Measurements from ENCODE around the gene IBTK.

The IBTK gene

DNA sequence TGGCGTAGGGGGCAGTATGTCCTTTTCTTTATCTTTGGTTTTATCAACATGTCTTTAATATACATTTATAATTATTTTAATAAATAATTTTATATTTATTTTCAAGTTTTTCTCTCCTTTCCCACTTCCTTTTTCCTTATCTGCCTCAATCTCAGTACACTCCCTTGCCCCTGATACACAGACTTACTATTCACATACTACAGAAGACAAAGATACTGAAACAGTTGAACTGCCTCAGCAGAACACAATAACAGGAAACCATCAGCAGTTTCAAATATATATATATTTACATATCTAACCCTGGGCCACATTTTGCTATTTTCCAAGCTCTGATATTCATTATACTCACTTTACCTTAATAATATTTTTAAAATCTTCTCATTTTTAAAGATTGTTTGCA is 19.8 kb downstream of the IBTK start:
- H3K36me3 ChIP-seq (ENCODE audit: insufficient read depth, low read length): peaks cover 60% of the 10 kb centered on the region
- peak overlapping the region; percentile 44 for H3K27ac ChIP-seq (ENCODE audit: low read depth, low read length, poor library complexity, severe bottlenecking)

DNA sequence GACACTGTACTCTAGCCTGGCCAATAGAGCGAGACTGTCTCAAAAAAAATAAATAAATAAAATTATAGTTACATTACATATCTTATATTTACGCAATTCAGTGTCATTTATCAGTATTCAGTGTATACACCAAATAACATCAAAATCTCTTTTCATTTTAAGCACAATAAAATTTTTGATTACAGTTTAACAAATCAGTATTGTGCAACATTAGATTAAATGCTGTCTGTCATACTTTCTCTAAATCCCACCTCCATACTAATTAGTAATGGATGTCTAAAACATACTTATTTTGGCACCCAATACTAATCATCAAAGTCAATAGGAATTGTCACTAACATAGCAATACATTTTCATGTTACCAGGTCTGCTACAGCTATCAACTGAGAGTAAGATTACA is 27.4 kb downstream of the IBTK start:
- no peaks in the 10 kb centered on the region for H3K9me2 ChIP-seq (ENCODE audit: low read depth, low read length)
- no peak overlapping the region for H3K4me2 ChIP-seq (ENCODE audit: low read length)
- H3K4me1 ChIP-seq (ENCODE audit: insufficient read depth, low read length, severe bottlenecking): no peaks in the 10 kb centered on the region
- no peaks in the 10 kb centered on the region for H3K79me2 ChIP-seq (ENCODE audit: insufficient read depth, low read length)
- H3K36me3 ChIP-seq (ENCODE audit: insufficient read depth, low read length): peaks cover 70% of the 10 kb centered on the region
- H3K27ac ChIP-seq (ENCODE audit: low read depth, low read length, poor library complexity, severe bottlenecking): no peak overlapping the region
- H3K9ac ChIP-seq (ENCODE audit: low read length): no peak overlapping the region
- H3K4me3 ChIP-seq (ENCODE audit: low read depth, low read length, poor library complexity, severe bottlenecking): no peak overlapping the region
- no peaks in the 10 kb centered on the region for H3F3A ChIP-seq (ENCODE audit: insufficient read depth, low read length)
- H3K9me3 ChIP-seq (ENCODE audit: low read length): no peaks in the 10 kb centered on the region
- no peaks in the 10 kb centered on the region for H4K20me1 ChIP-seq (ENCODE audit: insufficient read depth, low read length)
- no peak overlapping the region for H2AFZ ChIP-seq (ENCODE audit: low read length)
- TF ChIP-seq, protein P1, sequence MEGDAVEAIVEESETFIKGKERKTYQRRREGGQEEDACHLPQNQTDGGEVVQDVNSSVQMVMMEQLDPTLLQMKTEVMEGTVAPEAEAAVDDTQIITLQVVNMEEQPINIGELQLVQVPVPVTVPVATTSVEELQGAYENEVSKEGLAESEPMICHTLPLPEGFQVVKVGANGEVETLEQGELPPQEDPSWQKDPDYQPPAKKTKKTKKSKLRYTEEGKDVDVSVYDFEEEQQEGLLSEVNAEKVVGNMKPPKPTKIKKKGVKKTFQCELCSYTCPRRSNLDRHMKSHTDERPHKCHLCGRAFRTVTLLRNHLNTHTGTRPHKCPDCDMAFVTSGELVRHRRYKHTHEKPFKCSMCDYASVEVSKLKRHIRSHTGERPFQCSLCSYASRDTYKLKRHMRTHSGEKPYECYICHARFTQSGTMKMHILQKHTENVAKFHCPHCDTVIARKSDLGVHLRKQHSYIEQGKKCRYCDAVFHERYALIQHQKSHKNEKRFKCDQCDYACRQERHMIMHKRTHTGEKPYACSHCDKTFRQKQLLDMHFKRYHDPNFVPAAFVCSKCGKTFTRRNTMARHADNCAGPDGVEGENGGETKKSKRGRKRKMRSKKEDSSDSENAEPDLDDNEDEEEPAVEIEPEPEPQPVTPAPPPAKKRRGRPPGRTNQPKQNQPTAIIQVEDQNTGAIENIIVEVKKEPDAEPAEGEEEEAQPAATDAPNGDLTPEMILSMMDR (IDR thresholded peaks at IDR 0.05; ENCODE audit: low read length): no peak
- no peak for TF ChIP-seq EZH2 (IDR thresholded peaks at IDR 0.05; ENCODE audit: borderline replicate concordance, low read length)
- no peaks in the 10 kb centered on the region for H3K27me3 ChIP-seq (ENCODE audit: insufficient read depth, low read length)

More for the DNA sequence above, 19.8 kb downstream of the IBTK start:
- Histone ChIP-seq H3K27me3 (ENCODE audit: insufficient read depth, low read length) (no peaks in the 10 kb centered on the region), H3K4me1 (ENCODE audit: insufficient read depth, low read length, severe bottlenecking) (peaks cover 7% of the 10 kb centered on the region), H3K4me3 (ENCODE audit: low read depth, low read length, poor library complexity, severe bottlenecking) (no peak overlapping the region), H2AFZ (ENCODE audit: low read length) (no peak overlapping the region), H3K9me2 (ENCODE audit: low read depth, low read length) (no peaks in the 10 kb centered on the region), H3K9me3 (ENCODE audit: low read length) (no peaks in the 10 kb centered on the region), H3K9ac (ENCODE audit: low read length) (no peak overlapping the region), H3K4me2 (ENCODE audit: low read length) (no peak overlapping the region), H3K79me2 (ENCODE audit: insufficient read depth, low read length) (no peaks in the 10 kb centered on the region), H3F3A (ENCODE audit: insufficient read depth, low read length) (no peaks in the 10 kb centered on the region), H4K20me1 (ENCODE audit: insufficient read depth, low read length) (no peaks in the 10 kb centered on the region)
- TF ChIP-seq, protein P1 (IDR thresholded peaks at IDR 0.05; ENCODE audit: low read length): no peak
- no peak for TF ChIP-seq EZH2 (IDR thresholded peaks at IDR 0.05; ENCODE audit: borderline replicate concordance, low read length)

DNA sequence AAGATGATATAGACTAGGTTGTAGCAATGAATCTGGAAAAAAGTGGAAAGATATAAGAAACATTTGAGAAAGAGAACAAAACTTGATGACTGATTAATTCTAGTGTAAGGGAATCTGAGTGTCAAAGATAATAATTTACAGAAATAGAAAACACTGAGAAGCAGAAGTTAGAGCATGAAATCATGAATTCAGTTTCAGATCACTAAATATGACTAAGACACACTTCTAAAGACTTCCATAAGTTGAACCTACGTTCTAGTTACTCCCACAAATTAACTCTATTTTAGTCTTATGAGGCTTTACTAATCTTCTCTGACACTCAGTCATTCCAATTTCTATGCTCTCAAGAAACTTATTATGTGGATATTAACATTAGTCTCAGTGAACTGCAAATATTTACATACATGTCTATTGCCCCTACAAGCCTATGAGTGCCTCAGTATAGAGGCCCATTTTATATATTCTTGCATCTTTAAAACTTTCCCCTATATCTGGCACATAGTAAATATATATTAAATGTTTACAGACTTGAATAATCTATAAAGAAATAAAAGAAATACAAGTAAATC is 30.4 kb downstream of the IBTK start:
- TF ChIP-seq, protein P1 (IDR thresholded peaks at IDR 0.05; ENCODE audit: low read length): no peak
- TF ChIP-seq EZH2 (IDR thresholded peaks at IDR 0.05; ENCODE audit: borderline replicate concordance, low read length): no peak
- H4K20me1 ChIP-seq (ENCODE audit: insufficient read depth, low read length): no peaks in the 10 kb centered on the region
- no peak overlapping the region for H3K4me2 ChIP-seq (ENCODE audit: low read length)
- no peak overlapping the region for H2AFZ ChIP-seq (ENCODE audit: low read length)
- no peaks in the 10 kb centered on the region for H3K27me3 ChIP-seq (ENCODE audit: insufficient read depth, low read length)
- no peaks in the 10 kb centered on the region for H3K4me1 ChIP-seq (ENCODE audit: insufficient read depth, low read length, severe bottlenecking)
- no peak overlapping the region for H3K27ac ChIP-seq (ENCODE audit: low read depth, low read length, poor library complexity, severe bottlenecking)
- H3K36me3 ChIP-seq (ENCODE audit: insufficient read depth, low read length): peaks cover 79% of the 10 kb centered on the region
- H3F3A ChIP-seq (ENCODE audit: insufficient read depth, low read length): no peaks in the 10 kb centered on the region
- no peaks in the 10 kb centered on the region for H3K9me3 ChIP-seq (ENCODE audit: low read length)
- no peaks in the 10 kb centered on the region for H3K9me2 ChIP-seq (ENCODE audit: low read depth, low read length)
- H3K4me3 ChIP-seq (ENCODE audit: low read depth, low read length, poor library complexity, severe bottlenecking): no peak overlapping the region
- H3K79me2 ChIP-seq (ENCODE audit: insufficient read depth, low read length): no peaks in the 10 kb centered on the region
- H3K9ac ChIP-seq (ENCODE audit: low read length): no peak overlapping the region

All from OCI-LY1 (cell line).